Neutrophil (primary cell): Measurements from ENCODE around the gene PTX4.

Experiments
- H3K27ac ChIP-seq: fragments of 200-600 bp; sonication (generic); 2 replicates; pipeline ENCODE4 v1.5.1; 2016; ENCODE audit warnings: mild to moderate bottlenecking, moderate library complexity
- H3K27me3 ChIP-seq: fragments of 200-600 bp; sonication (generic); 2 replicates; pipeline ENCODE4 v1.6.0; 2016; ENCODE audit warnings: mild to moderate bottlenecking
- H3K36me3 ChIP-seq: fragments of 200-600 bp; sonication (generic); 2 replicates; pipeline ENCODE4 v1.5.1; 2017
- H3K4me1 ChIP-seq, 2 experiments: fragments of 200-600 bp in 1 of 2; sonication (generic) in 1 of 2; 1 replicate in 1 of 2; 2 replicates in 1 of 2; pipeline versions ENCODE4 v1.5.1 to v1.6.1; 2013 to 2016; ENCODE audit warnings: low read depth in 1 of 2, low read length in 1 of 2, mild to moderate bottlenecking in 1 of 2, moderate library complexity in 1 of 2; ENCODE audit not compliant: control insufficient read depth in 1 of 2, insufficient read depth in 1 of 2
- H3K4me3 ChIP-seq, 2 experiments: fragments of 200-600 bp in 1 of 2; sonication (generic) in 1 of 2; 1 replicate in 1 of 2; 2 replicates in 1 of 2; pipeline ENCODE4 v1.5.1; 2013 to 2016; ENCODE audit warnings: low read depth in 1 of 2, low read length in 1 of 2, mild to moderate bottlenecking in 1 of 2, moderate library complexity in 1 of 2
- H3K9me3 ChIP-seq: fragments of 200-600 bp; sonication (generic); 2 replicates; pipeline ENCODE4 v1.5.1; 2016
- TF ChIP-seq, protein P1 (sequence below): fragments of 200-600 bp; sonication (generic); IDR thresholded peaks from 2 replicates; pipeline ENCODE4 v1.5.1; 2016; ENCODE audit warnings: antibody characterized with exemption

The PTX4 gene

GRCh38 chr16:1460602-1461138 is 28.1 kb downstream of the PTX4 start:
- Histone ChIP-seq H3K27me3 (no peaks in the 10 kb centered on the region), H3K27ac (no peak overlapping the region), H3K36me3 (peaks cover 66% of the 10 kb centered on the region), H3K4me1 (no peaks in the 10 kb centered on the region), H3K9me3 (no peaks in the 10 kb centered on the region), H3K4me3 (no peak overlapping the region)
- TF ChIP-seq, protein P1, sequence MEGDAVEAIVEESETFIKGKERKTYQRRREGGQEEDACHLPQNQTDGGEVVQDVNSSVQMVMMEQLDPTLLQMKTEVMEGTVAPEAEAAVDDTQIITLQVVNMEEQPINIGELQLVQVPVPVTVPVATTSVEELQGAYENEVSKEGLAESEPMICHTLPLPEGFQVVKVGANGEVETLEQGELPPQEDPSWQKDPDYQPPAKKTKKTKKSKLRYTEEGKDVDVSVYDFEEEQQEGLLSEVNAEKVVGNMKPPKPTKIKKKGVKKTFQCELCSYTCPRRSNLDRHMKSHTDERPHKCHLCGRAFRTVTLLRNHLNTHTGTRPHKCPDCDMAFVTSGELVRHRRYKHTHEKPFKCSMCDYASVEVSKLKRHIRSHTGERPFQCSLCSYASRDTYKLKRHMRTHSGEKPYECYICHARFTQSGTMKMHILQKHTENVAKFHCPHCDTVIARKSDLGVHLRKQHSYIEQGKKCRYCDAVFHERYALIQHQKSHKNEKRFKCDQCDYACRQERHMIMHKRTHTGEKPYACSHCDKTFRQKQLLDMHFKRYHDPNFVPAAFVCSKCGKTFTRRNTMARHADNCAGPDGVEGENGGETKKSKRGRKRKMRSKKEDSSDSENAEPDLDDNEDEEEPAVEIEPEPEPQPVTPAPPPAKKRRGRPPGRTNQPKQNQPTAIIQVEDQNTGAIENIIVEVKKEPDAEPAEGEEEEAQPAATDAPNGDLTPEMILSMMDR, result no peak

GRCh38 chr16:1459967-1460366 is 28.8 kb downstream of the PTX4 start:
- no peak overlapping the region for H3K27ac ChIP-seq
- H3K4me3 ChIP-seq, result no peak overlapping the region
- TF ChIP-seq, protein P1, result no peak
- H3K36me3 ChIP-seq, result peaks cover 71% of the 10 kb centered on the region
- no peaks in the 10 kb centered on the region for H3K27me3 ChIP-seq
- H3K9me3 ChIP-seq, result no peaks in the 10 kb centered on the region
- H3K4me1 ChIP-seq, result no peaks in the 10 kb centered on the region

GRCh38 chr16:1458977-1459341 is 29.8 kb downstream of the PTX4 start:
- peaks cover 71% of the 10 kb centered on the region for H3K36me3 ChIP-seq
- no peak overlapping the region for H3K27ac ChIP-seq
- H3K9me3 ChIP-seq, result no peaks in the 10 kb centered on the region
- no peak overlapping the region for H3K4me3 ChIP-seq
- no peaks in the 10 kb centered on the region for H3K27me3 ChIP-seq
- H3K4me1 ChIP-seq, result no peaks in the 10 kb centered on the region
- TF ChIP-seq, protein P1, result no peak

DNA sequence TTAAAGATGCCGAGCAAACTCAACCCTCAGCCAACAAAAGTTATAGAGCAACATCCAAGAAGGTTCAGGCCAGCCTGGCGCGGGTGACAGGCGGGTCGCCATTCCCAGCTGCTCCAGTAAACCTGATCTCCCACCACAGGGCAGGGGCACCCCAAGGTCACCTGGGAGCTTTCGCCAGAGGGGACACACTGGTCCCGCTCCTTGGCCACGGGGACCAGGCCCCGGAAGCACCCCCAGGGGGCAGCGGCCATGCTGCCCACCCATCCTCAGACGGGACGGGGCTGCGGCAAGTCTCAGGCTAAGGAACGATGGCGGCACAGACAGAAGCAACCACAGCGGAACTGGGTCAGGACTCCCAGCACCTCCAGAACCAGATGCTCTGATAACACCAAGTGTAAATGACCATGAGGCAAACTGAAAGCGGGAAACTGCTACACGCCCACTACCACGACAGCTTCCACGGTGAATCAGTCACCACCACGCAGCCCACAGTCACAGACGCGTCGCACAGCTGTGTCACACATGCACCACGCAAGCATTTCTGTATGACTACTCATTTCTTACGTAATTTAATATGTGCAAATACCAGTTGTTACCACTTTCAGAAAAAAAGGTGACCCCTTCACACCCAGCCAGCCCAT is 30.3 kb downstream of the PTX4 start:
- Histone ChIP-seq H3K27me3 (no peaks in the 10 kb centered on the region), H3K4me3 (no peak overlapping the region), H3K27ac (no peak overlapping the region), H3K4me1 (no peaks in the 10 kb centered on the region), H3K36me3 (peaks cover 76% of the 10 kb centered on the region), H3K9me3 (no peaks in the 10 kb centered on the region)
- TF ChIP-seq, protein P1, result no peak

DNA sequence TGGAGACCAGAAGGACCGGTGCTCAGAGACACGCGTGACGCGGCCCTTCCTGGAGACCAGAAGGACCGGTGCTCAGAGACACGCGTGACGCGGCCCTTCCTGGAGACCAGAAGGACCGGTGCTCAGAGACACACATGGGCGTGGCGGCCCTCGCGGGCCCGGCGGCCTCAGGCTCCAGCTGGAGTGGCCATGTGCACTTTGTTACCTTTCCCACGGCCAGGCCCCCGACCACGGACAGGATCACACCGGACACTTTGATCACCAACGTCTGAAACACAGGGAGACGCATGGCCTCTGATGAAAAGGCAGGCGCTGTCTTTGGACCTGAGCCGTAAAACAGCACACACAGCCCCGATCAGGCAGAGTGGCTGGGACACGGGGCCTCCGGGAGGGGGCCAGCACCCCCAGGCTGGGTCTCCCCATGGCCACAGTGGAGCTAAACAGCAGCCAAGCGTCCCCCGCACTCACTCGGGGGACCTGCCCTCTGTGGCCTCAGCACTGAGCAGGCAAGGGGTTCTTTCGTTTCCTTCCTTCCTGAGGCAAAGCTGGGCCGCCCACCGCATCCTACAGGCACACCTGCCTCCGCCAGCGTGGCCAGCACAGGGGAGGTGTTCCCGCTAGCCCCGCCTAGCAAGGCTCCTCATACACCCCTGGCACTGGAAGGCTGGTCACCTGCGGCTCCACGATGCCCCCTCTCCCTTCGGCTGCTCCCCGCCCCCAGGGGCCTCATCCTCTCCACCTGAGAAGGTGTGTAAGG is 31.1 kb downstream of the PTX4 start:
- no peak overlapping the region for H3K4me3 ChIP-seq
- TF ChIP-seq, protein P1, result no peak
- H3K36me3 ChIP-seq, result peaks cover 84% of the 10 kb centered on the region
- no peaks in the 10 kb centered on the region for H3K9me3 ChIP-seq
- H3K4me1 ChIP-seq, result no peaks in the 10 kb centered on the region
- no peaks in the 10 kb centered on the region for H3K27me3 ChIP-seq
- no peak overlapping the region for H3K27ac ChIP-seq
